ENCODE measurements around the gene COL6A1. TPM values are rescaled to one million over a fixed set of nuclear protein-coding genes. Genes with fewer than 3 reads are reported as not detected.

Gene COL6A1
- total RNA-seq, 2 experiments from 2014 or later, result 8.0 to 8.5 TPM

DNA sequence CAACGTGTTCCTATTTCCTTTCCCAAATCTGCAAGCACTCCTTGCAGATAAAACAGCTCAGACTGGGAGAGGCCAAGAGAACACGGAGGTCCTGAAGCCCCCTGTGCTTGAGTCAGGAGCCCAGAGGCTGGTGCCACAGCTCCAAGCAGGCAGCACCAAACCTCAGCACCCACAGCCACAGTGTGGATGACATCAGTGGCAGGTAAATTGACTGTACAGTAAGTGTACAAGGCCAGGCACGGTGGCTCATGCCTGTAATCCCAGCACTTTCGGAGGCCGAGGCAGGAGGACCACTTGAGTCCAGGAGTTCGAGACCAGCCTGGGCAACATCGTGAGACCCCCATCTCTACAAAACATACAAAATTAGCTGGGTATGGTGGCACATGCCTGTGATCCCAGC lies 1.9 kb upstream of the COL6A1 start:
- H3K27ac Mint-ChIP-seq, result no peak overlapping the region
- Histone ChIP-seq H3K4me3 (ENCODE audit: low read length) (no peak overlapping the region), H3K9me3 (ENCODE audit: control insufficient read depth in 1 of 2, insufficient read depth in 1 of 2, low read length in 2 of 2) (peaks cover 0 to 8% of the 10 kb centered on the region in 2 experiments), H3K27ac (ENCODE audit: low read depth in 1 of 2, low read length in 2 of 2) (no peak overlapping the region), H3K4me1 (ENCODE audit: insufficient read depth, low read length) (peaks cover 39% of the 10 kb centered on the region), H3K36me3 (ENCODE audit: insufficient read depth, low read length) (no peaks in the 10 kb centered on the region), H3K27me3 (ENCODE audit: control insufficient read depth in 1 of 2, insufficient read depth in 2 of 2, low read length in 2 of 2) (peaks cover 13% of the 10 kb centered on the region in 2 experiments)
- H3K36me3 Mint-ChIP-seq (ENCODE audit: low read depth), result no peaks in the 10 kb centered on the region
- intact Hi-C loops (cut with DNase I, micrococcal nuclease), result loop anchor here (2.0 to 10.0 kb wide), 7 partner anchors 92 to 425 kb away; partner anchors contain the start of genes COL6A2 (in 1 of the 2), MCM3AP (in 1 of the 2), PCBP3 (in 1 of the 2) and PCNT (in 1 of the 2)
- no peak for ATAC-seq (ENCODE audit: poor library complexity)
- no peak overlapping the region for H3K4me3 Mint-ChIP-seq
- peaks cover 5% of the 10 kb centered on the region for H3K4me1 Mint-ChIP-seq (ENCODE audit: low read depth)
- ChIA-PET POLR2A (no interaction called here), CTCF (no interaction called here)
- no peaks in the 10 kb centered on the region for H3K9me3 Mint-ChIP-seq
- peaks cover 20% of the 10 kb centered on the region for H3K27me3 Mint-ChIP-seq
- peak in 2 of 14 experiments; percentile 16 to 30 for DNase-seq
- TF ChIP-seq, protein P1, sequence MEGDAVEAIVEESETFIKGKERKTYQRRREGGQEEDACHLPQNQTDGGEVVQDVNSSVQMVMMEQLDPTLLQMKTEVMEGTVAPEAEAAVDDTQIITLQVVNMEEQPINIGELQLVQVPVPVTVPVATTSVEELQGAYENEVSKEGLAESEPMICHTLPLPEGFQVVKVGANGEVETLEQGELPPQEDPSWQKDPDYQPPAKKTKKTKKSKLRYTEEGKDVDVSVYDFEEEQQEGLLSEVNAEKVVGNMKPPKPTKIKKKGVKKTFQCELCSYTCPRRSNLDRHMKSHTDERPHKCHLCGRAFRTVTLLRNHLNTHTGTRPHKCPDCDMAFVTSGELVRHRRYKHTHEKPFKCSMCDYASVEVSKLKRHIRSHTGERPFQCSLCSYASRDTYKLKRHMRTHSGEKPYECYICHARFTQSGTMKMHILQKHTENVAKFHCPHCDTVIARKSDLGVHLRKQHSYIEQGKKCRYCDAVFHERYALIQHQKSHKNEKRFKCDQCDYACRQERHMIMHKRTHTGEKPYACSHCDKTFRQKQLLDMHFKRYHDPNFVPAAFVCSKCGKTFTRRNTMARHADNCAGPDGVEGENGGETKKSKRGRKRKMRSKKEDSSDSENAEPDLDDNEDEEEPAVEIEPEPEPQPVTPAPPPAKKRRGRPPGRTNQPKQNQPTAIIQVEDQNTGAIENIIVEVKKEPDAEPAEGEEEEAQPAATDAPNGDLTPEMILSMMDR (IDR thresholded peaks at IDR 0.05), result no peak

DNA sequence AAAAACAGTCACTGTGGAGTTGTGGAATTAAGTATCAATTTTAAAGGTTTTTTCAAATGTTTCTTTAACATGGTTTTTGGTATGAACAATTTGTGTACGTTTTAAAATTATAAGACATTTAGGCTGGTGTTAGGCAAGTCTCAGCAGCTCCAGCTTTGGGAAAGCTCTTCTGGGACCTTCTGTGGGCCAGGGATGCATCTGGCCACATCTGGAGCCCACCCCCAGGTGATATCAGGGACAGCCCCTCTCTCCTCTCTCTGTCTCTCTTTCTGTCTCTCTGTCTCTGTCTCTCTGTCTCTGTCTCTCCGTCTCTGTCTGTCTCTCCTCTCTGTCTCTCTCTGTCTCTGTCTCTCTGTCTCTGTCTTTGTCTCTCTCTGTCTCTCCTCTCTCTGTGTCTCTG lies 1.3 kb upstream of the COL6A1 start:
- CTCF ChIA-PET, result no interaction called here
- intact Hi-C loops (cut with DNase I, micrococcal nuclease), result loop anchor here in 1 of 2 experiments (2.0 to 10.0 kb wide), 5 partner anchors 93 to 425 kb away; partner anchors contain the start of genes PCBP3 and PCNT
- no peak for ATAC-seq (ENCODE audit: poor library complexity)

DNA sequence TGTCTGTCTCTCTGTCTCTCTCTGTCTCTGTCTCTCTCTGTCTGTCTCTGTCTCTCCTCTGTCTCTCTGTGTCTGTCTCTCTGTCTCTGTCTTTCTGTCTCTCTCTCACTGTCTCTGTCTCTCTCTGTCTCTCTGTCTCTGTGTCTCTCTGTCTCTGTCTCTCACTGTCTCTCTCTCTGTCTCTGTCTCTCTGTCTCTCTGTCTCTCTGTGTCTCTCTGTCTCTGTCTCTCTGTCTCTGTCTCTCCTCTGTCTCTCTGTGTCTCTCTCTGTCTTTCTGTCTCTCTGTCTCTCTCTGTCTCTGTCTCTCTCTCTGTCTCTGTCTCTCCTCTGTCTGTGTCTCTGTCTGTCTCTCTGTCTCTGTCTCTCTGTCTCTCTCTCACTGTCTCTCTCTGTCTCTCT lies 873 bp upstream of the COL6A1 start:
- Mint-ChIP-seq H3K9me3 (no peaks in the 10 kb centered on the region), H3K27ac (no peak overlapping the region), H3K4me1 (ENCODE audit: low read depth) (peaks cover 5% of the 10 kb centered on the region), H3K27me3 (peaks cover 14% of the 10 kb centered on the region), H3K36me3 (ENCODE audit: low read depth) (no peaks in the 10 kb centered on the region), H3K4me3 (no peak overlapping the region)
- peak overlapping the region; percentile 59 for H3K4me3 ChIP-seq (ENCODE audit: low read length)
- ChIA-PET CTCF (no interaction called here), POLR2A (no interaction called here)
- H3K27ac ChIP-seq (ENCODE audit: low read depth in 1 of 2, low read length in 2 of 2), result no peak overlapping the region
- ATAC-seq (ENCODE audit: poor library complexity), result no peak
- intact Hi-C loops (cut with DNase I, micrococcal nuclease), result loop anchor here in 1 of 2 experiments (2.0 to 10.0 kb wide), 5 partner anchors 93 to 426 kb away; partner anchors contain the start of genes PCBP3 and PCNT
- no peak for DNase-seq
- no peaks in the 10 kb centered on the region for H3K36me3 ChIP-seq (ENCODE audit: insufficient read depth, low read length)
- H3K9me3 ChIP-seq (ENCODE audit: control insufficient read depth in 1 of 2, insufficient read depth in 1 of 2, low read length in 2 of 2), result peaks cover 0 to 8% of the 10 kb centered on the region in 2 experiments
- TF ChIP-seq, protein P1 (IDR thresholded peaks at IDR 0.05), result no peak
- peaks cover 32% of the 10 kb centered on the region for H3K4me1 ChIP-seq (ENCODE audit: insufficient read depth, low read length)
- peaks cover 5 to 6% of the 10 kb centered on the region in 2 experiments for H3K27me3 ChIP-seq (ENCODE audit: control insufficient read depth in 1 of 2, insufficient read depth in 2 of 2, low read length in 2 of 2)

More for the DNA sequence above, 1.3 kb upstream of the COL6A1 start:
- no peak overlapping the region for H3K27ac Mint-ChIP-seq
- H3K9me3 ChIP-seq (ENCODE audit: control insufficient read depth in 1 of 2, insufficient read depth in 1 of 2, low read length in 2 of 2), result peaks cover 0 to 8% of the 10 kb centered on the region in 2 experiments
- H3K36me3 Mint-ChIP-seq (ENCODE audit: low read depth), result no peaks in the 10 kb centered on the region
- peaks cover 33% of the 10 kb centered on the region for H3K4me1 ChIP-seq (ENCODE audit: insufficient read depth, low read length)
- no peaks in the 10 kb centered on the region for H3K9me3 Mint-ChIP-seq
- H3K4me3 Mint-ChIP-seq, result no peak overlapping the region
- TF ChIP-seq, protein P1 (IDR thresholded peaks at IDR 0.05), result no peak
- DNase-seq, result no peak
- no peaks in the 10 kb centered on the region for H3K36me3 ChIP-seq (ENCODE audit: insufficient read depth, low read length)
- peaks cover 5% of the 10 kb centered on the region for H3K4me1 Mint-ChIP-seq (ENCODE audit: low read depth)
- POLR2A ChIA-PET, result no interaction called here
- H3K27ac ChIP-seq (ENCODE audit: low read depth in 1 of 2, low read length in 2 of 2), result no peak overlapping the region
- peaks cover 6 to 7% of the 10 kb centered on the region in 2 experiments for H3K27me3 ChIP-seq (ENCODE audit: control insufficient read depth in 1 of 2, insufficient read depth in 2 of 2, low read length in 2 of 2)
- H3K4me3 ChIP-seq (ENCODE audit: low read length), result no peak overlapping the region
- H3K27me3 Mint-ChIP-seq, result peaks cover 18% of the 10 kb centered on the region

All from CD4-positive, alpha-beta T cell (primary cell).